CD4-positive, alpha-beta T cell treated with Interleukin-21 for 1 hour (primary cell): ENCODE measurements around the gene NR4A3.
A peak's percentile ranks its signal among the peaks of the same experiment; 100 is the strongest.
"Not testable (repeated sequence)": the region's sequence is repeated elsewhere in the genome, so short reads cannot be mapped to it uniquely, and the experiment has no call there.

ENCODE experiments used
- DNase-seq: peaks from one replicate; pipeline ENCODE4 v3.0.0-alpha.2; 2020

NR4A3 gene

DNA sequence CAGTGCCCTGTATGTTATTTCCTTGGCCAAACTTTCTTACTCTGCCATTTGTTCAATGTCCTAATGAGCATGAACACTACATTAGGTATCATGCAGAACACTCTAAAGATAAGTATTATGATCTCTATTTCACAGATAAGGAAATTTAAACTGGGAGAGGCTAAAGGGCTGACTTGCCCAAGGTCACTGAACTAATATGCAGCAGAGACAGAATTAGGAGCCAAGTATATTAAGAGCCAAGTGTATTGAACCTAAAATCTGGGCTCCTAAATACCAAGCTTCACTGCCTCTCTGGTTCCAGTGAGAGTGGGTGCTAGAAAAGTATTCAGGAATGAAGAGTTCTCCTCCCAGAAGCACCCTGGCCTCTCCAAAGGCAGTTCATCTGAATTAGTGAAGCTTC is 13.5 kb downstream of the NR4A3 start:
- DNase-seq, result no peak

DNA sequence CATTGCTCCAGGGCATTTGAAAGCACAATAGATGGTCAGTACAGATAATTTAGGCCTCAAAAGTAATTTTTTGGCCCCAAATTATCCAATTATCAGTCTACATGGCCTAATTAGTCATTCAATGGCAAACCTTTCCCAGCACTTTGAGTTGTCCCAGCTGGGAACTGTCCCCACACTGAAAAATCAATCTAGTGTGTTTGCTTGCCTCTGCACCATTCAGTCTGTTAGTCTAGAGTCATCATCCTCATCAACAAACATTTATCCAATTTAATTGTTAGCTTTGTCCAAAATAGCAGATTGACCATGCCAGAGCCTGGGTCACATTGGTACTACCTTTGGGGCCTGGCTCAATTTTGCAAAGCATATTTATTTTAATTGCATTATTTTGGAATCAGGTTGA is 13.9 kb downstream of the NR4A3 start:
- DNase-seq, result no peak

DNA sequence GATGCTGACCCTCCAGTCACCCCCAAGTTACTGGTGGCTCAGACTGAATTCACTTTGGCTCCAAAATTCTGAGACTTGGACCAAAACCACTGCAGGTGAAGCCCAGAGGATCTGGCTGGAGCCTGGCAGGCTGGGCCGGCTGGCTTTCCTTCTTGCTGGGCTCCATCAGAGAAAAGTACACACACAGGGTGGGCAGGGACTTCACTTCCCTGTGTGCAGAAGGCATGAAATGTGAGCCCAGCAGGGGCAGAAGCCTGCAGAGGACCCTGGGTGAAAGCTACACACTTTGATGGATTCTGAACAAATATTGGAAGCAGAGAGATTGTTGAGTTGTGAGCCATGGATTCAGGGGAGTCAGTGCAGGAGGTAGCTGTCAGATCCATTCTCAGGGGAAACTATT is 18.4 kb downstream of the NR4A3 start:
- DNase-seq, result no peak

GRCh38 chr9:99845063-99845462 is 23.4 kb downstream of the NR4A3 start:
- no peak for DNase-seq

DNA sequence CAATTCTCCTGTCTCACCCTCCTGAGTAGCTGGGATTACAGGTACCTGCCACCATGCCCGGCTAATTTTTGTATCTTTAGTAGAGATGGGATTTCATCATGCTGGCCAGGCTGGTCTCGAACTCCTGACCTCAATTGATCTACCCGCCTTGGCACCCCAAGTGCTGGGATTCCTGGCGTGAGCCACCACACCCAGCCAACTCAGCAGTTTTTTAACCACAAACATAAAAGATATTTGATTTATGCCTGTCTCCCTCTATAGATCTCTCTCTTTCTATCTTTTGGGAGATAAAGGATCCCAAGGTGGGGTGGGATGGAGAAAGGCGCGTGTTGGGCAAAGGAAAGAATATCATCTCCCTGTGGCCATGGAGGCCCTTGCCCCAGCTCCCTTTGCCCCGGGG is 26.8 kb downstream of the NR4A3 start:
- DNase-seq, result no peak

DNA sequence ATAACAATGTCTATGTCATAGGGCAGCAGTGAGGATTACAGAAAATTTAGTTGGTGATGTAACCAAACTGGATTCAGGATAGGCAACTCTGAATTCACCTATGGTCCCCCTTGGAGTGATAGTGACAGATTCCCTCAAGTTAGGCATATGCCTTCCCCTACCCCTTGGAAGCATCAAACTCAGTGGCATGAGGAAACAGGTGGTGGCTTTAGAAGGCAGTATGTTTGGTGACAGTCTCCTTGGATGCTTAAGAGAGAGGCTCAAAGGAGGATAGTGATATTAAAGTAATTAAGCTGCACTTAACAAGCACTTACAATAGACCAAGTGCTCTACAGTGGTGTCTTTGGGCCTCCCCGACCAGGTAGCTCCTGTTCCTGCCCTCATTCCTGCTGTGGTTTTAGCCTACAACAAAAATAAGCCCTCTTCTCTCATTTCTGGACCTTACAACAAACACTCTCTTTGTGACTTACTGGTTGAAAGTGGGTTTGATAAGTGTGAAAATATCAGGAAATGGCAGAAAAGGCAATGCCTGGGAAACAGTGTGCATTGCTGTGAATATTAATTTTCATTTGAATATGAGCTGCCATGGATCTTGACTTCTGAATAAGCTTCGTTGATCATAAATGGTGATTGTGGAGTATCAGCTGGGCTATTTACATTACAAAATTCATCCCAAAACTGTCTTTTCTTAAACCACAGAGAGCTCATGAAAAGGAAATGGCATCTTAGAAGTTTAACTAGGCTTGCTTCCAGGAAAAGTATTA is 29.2 kb downstream of the NR4A3 start:
- DNase-seq, result no peak

GRCh38 chr9:99851500-99851822 is 29.8 kb downstream of the NR4A3 start:
- DNase-seq, result peak; percentile 71

DNA sequence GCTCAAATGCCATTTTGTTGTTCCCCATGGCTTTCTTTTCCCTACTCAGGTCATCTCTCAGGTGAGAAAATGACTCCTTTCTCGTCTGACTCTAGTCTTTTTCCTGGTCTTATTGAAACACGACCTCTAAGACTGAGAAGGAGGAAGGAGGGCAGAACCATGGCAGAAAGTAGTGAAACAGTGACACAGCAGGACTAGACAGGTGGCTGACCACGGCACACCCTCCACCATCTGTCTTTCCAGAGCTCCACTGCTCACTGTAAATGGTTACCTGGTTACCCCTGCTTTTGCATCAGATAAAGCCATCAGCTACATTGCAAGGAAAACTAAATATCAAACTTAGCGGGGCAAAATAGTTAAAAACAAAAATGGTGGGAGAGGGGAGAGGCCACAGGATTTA is 30.9 kb downstream of the NR4A3 start:
- DNase-seq, result no peak

DNA sequence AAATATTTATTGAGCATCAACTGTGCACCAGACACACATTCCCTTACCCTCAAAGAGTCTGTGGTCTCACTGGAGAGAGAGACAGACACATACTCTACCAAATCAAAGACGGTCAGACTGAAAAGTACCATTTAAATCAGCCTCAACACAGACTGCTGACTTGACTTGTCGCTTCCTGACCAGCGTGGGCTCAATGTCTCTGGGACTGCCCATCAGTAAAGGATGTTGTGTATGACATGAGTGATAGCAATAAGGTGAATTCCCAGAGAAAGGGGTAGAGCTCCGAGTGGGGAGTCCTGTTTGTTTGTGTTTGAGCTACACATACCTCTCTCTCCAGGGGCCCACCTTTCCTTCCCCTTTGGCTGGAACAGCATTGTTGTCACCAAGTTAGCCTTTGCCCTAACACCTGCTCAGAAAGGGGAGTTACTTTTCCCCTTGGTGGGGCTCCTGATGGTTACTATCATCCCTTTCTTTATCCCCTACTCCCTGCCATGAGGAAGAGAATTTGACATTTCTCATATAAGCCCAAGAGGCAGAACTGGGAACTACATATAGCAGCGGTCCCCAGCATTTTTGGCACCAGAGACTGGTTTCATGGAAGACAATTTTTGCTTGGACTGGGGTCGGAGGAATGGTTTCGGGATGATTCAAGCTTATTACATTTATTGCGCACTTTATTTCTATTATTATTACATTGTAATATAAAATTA is 33.9 kb downstream of the NR4A3 start:
- no peak for DNase-seq

- DNase-seq, result not testable (repeated sequence)
Measured at GRCh38 chr9:99857576-99857975, 35.9 kb downstream of the NR4A3 start.

DNA sequence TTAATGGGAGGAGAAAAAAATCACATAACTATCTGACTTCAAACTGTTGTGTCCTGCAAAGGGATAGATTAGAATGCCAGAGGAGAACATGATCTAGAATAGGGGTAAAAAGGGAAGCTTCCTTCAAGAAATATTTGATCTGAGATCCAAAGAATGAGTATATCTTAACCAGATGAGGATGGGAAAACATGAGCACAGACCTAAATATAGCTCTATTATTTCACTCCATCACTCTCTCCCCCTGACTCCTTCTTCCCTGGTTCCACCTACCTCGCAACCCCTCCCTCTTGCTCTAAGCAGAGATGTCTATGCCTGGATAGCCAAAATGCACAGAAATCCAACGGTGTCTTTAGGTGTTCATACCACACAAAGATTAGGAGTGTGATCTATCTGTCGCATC is 36.4 kb downstream of the NR4A3 start:
- no peak for DNase-seq

DNA sequence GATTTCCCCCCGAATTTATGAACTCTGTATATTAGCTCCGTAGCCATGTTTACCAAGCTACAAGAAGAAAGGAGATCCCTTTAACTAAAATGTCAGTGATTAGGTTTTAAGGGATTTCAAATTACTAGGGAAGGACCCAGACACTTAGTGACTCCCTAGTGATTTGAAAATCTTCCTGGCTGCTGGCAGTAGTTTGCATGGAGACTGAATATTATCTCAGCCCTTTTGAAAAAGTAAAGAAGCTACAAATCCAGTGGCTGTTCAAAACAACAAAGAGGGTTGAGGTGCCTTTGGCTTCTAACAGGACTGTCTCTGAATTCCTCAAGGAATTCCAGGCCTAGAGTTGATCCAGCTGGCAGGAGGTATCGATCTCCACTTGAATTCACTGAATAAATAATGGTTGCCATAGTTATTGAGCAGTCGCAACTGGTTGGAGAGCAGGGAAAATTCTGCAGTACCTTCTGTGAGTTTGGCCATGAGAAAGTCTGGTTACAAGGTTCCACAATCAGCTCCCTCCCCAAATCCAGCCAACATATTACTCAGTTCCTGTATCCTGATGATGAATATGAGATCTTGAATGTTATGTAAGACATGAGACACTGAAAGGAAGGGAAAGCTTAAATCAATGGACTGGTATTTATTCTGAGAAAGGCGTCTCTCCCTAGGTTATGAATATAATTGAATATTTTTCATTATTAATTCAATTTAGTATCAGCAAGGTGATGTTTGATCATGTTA is 37.7 kb downstream of the NR4A3 start:
- no peak for DNase-seq

GRCh38 chr9:99860266-99860665 is 38.6 kb downstream of the NR4A3 start:
- no peak for DNase-seq

DNA sequence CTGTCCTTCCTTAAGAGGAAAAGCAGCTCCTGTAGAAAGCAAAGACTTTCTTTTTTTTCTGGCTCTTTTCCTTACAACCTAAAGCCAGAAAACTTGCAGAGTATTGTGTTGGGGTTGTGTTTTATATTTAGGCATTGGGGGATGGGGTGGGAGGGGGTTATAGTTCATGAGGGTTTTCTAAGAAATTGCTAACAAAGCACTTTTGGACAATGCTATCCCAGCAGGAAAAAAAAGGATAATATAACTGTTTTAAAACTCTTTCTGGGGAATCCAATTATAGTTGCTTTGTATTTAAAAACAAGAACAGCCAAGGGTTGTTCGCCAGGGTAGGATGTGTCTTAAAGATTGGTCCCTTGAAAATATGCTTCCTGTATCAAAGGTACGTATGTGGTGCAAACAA is 42.3 kb downstream of the NR4A3 start:
- DNase-seq, result no peak

DNA sequence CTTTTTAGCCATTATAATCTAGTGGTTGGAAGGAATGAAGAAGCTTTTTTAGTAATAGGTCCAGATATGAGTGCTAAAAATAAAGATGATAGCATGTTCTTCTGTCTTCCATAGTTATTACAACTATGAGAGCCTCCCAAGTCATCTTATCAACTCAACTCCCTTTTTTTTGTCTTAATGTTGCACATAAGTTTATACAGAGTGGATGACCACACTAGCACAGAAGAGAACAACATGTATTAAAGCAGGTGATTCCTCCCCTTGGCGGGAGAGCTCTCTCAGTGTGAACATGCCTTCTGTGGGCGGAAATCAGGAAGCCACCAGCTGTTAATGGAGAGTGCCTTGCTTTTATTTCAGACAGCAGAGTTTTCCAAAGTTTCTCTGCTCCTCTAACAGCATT is 44.7 kb downstream of the NR4A3 start:
- DNase-seq, result no peak

- no peak for DNase-seq
Measured at GRCh38 chr9:99867536-99867935, 45.9 kb downstream of the NR4A3 start.

DNA sequence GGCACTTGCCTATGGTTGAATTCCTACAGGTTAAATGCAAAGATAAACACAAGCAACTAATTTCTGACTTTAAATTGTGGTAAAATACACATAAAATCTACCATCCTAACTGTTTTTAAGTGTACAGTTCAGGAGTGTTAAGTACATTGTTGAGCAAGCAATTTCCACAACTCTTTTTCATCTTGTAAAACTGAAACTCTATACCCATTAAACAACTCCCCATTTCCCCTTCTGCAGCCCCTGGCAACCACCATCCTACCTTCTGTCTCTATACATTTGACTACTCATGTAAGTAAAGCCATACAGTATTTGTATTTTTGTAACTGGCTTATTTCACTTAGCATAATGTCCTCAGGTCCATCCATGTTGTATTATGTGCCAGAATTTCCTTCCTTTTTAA is 46.3 kb downstream of the NR4A3 start:
- DNase-seq, result no peak

DNA sequence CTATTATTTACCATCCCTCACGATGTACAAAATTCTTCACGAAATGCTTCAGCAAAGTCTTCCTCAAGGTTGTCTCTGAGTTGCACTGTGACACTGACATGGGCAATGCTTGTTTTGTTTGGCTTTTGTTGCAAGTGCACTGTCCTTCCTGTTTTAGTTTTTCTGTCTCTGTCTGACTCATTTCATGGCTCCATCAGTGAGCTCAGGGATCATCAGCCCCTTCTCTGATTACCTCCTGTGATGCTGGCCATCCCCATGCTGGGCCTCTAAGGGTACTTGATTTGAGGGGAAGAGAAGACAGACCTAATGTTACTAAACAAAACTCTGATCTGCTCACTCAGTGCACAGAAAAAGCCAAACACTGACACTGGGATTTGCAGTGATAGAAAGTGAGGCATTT is 47.2 kb downstream of the NR4A3 start:
- DNase-seq, result no peak

- no peak for DNase-seq
Measured at GRCh38 chr9:99870126-99870525, 48.4 kb downstream of the NR4A3 start.

- DNase-seq, result no peak
Measured at GRCh38 chr9:99873531-99873930, 51.8 kb downstream of the NR4A3 start.

DNA sequence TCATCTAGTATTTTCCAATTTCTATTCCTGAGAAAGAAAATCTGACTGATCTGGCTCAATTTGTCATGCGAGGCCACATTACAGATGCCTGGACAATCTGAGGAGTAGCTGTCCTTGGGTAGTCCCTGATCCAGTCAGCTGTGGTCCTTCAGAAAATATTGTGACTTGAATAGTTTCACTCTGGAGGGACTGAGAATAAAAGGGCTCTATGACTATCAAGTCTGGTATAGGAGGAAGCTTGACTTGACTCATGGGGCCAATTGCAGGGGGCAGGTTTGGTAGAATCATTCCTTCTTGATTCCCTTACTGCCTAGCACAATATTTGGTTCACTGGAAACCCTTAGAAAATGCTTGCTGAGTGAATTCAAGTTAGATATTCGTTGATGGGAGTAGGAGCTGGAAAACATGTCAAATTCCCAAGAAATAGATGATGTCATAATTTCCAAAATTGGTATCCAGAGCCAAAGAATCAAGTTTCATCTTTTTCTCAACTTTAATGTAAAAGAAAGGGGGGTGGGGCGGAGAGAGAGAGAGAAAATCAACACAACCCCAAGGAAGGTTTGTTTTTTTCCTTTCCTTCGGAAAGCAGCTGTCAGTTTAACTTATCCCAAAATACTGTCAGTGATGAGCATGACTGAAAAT is 52.4 kb downstream of the NR4A3 start:
- no peak for DNase-seq

GRCh38 chr9:99876190-99876589 is 54.5 kb downstream of the NR4A3 start:
- DNase-seq, result no peak

DNA sequence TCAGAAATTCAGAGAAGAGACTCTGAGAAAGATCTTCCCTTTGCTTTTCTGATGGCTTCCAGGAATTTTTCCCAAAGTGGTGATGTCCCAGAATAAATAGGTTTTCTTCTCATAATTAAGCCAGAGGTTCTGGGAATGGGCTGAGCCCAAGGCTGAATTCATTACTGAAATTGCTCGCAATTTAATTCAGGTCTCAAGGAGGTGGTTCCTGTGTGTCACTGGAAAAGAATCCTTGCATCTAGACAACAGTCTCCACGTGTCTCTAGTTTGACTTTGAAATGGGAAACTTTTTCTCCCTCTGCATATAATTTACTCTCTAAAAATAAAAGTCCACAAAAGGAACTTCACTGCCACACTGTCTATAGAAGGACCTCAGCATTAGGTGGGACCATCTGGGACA is 57.0 kb downstream of the NR4A3 start:
- no peak for DNase-seq

DNA sequence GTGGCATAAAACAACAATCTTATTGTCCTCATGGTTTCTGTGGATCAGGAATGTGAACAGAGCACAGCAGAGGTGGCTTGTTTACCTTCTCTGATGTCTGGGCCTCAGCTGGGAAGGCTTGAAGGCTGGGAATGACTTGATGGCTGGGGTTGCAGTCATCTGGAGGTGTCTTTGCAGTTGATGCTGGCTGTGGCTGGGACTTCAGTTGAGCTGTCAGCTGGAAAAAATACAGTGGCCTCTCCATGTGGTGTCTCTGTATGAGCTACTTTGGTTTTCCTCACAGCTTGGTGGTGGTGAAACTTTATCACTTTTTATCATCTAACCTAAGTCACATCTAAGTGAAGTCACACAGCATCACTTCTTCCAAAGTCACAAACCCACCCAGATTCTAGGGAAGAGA is 60.1 kb downstream of the NR4A3 start:
- DNase-seq, result no peak
